Endothelial cell of umbilical vein (primary cell): ENCODE data around the gene LAMTOR2. TPM values are rescaled to one million over a fixed set of nuclear protein-coding genes. Genes with fewer than 3 reads are reported as not detected.
A peak's percentile ranks its signal among the peaks of the same experiment; 100 is the strongest.

Experiments used
- BruUV-seq: library from RNA; stranded (reverse); fragments of 400-500 nt; replicated peaks from 2 replicates; lab custom pipeline; 2021; lab: Mats Ljungman, UMichigan
- CTCF ChIA-PET: fragments of 300-600, 350-600 bp; sonication (Branson Sonifier 250); formaldehyde crosslinking; loops from one replicate; lab custom pipeline; 2021; ENCODE audit warnings: antibody characterized with exemption, inconsistent platforms; lab: Charles Lee
- POLR2A ChIA-PET: fragments of 300-600, 350-600 bp; sonication (Branson Sonifier 250); formaldehyde crosslinking; loops from one replicate; lab custom pipeline; 2021; ENCODE audit warnings: antibody characterized with exemption, inconsistent platforms; lab: Charles Lee
- DNase-seq: peaks from one replicate; pipeline ENCODE4 v3.0.0-alpha.2; 2011; ENCODE audit warnings: low read depth, low spot score
- FAIRE-seq: peaks from 2 replicates; lab custom pipeline; 2011; peaks lifted over from hg19 to GRCh38; lab: Jason Lieb, UNC
- H2AFZ ChIP-seq: 2 replicates; pipeline ENCODE4 v1.6.0; 2012; ENCODE audit warnings: low read depth, low read length, control low read depth, inconsistent platforms
- H3K27ac ChIP-seq: 2 replicates; pipeline ENCODE4 v1.5.1; 2011; ENCODE audit warnings: low read depth, mild to moderate bottlenecking, control low read depth, low read length, moderate library complexity; ENCODE audit not compliant: insufficient read depth
- H3K27me3 ChIP-seq, 2 experiments: 2 replicates each; pipeline versions ENCODE4 v1.6.0 to v1.6.1; 2011; ENCODE audit warnings: low read length in 2 of 2, mixed read lengths in 1 of 2; ENCODE audit not compliant: control insufficient read depth in 2 of 2, insufficient read depth in 2 of 2
- H3K36me3 ChIP-seq, 2 experiments: 2 replicates in 1 of 2; 3 replicates in 1 of 2; pipeline ENCODE4 v1.5.1; 2011; ENCODE audit warnings: low read length in 2 of 2, mild to moderate bottlenecking in 1 of 2, moderate library complexity in 1 of 2; ENCODE audit not compliant: control insufficient read depth in 2 of 2, insufficient read depth in 2 of 2; ENCODE audit errors: extremely low read depth in 1 of 2
- H3K4me1 ChIP-seq: 3 replicates; pipeline ENCODE4 v1.5.1; 2011; ENCODE audit warnings: mild to moderate bottlenecking, low read length; ENCODE audit not compliant: control insufficient read depth, insufficient read depth; ENCODE audit errors: extremely low read depth
- H3K4me2 ChIP-seq: 2 replicates; pipeline ENCODE4 v1.6.1; 2011; ENCODE audit warnings: low read length, control low read depth, mixed read lengths; ENCODE audit not compliant: insufficient read depth
- H3K4me3 ChIP-seq, 3 experiments: fragments of 200-600 bp in 1 of 3; sonication (generic), shearing (Covaris generic) in 1 of 3; replicated peaks in 1 of 3; 2 replicates each; pipeline ENCODE4 v1.5.1; 2011 to 2016; ENCODE audit warnings: control low read depth in 3 of 3, low read length in 3 of 3, mild to moderate bottlenecking in 2 of 3, inconsistent platforms in 1 of 3, low read depth in 1 of 3, moderate library complexity in 1 of 3; ENCODE audit not compliant: insufficient read depth in 1 of 3
- H3K79me2 ChIP-seq: 2 replicates; pipeline ENCODE4 v1.6.0; 2012; ENCODE audit warnings: low read length, inconsistent platforms; ENCODE audit not compliant: control insufficient read depth, insufficient read depth
- H3K9ac ChIP-seq: replicated peaks from 2 replicates; pipeline ENCODE3; 2011; ENCODE audit warnings: low read length, control low read depth; ENCODE audit not compliant: insufficient read depth; ENCODE audit errors: extremely low read depth
- H3K9me1 ChIP-seq: replicated peaks from 3 replicates; pipeline ENCODE4 v1.6.0; 2011; ENCODE audit warnings: mild to moderate bottlenecking, low read length; ENCODE audit not compliant: control insufficient read depth, insufficient read depth; ENCODE audit errors: extremely low read depth
- H3K9me3 ChIP-seq: replicated peaks from 2 replicates; pipeline ENCODE4 v1.5.1; 2012; ENCODE audit warnings: low read length, inconsistent platforms; ENCODE audit not compliant: control insufficient read depth, insufficient read depth
- H4K20me1 ChIP-seq: replicated peaks from 2 replicates; pipeline ENCODE3; 2011; ENCODE audit warnings: mild to moderate bottlenecking, low read length; ENCODE audit not compliant: control insufficient read depth, insufficient read depth; ENCODE audit errors: extremely low read depth
- EZH2 ChIP-seq: IDR thresholded peaks from 2 replicates; pipeline ENCODE4 v1.6.1; 2012; ENCODE audit warnings: borderline replicate concordance, low read depth, mild to moderate bottlenecking, moderate library complexity, low read length, inconsistent platforms; ENCODE audit not compliant: severe bottlenecking
- FOS ChIP-seq: IDR thresholded peaks from 2 replicates; pipeline ENCODE4 v1.6.1; 2011; ENCODE audit warnings: mild to moderate bottlenecking, low read length, moderate library complexity, borderline replicate concordance; ENCODE audit not compliant: insufficient read depth
- MYC ChIP-seq: IDR thresholded peaks from one replicate; pipeline ENCODE4 v1.6.1; 2011; ENCODE audit warnings: mild to moderate bottlenecking, low read depth, low read length
- POLR2A ChIP-seq: IDR thresholded peaks from 2 replicates; pipeline ENCODE4 v1.6.1; 2012; ENCODE audit warnings: low read depth, mild to moderate bottlenecking, control low read depth, low read length
- dilution Hi-C: fragments of 300-500 bp; cut with MboI; formaldehyde crosslinking; loops from one replicate; pipeline ENCODE4 v1.15.0; 2019; ENCODE audit warnings: low sequenced_read_pairs; ENCODE audit not compliant: extremely low pct_ligation_motif_present
- intact Hi-C: fragments of 100-400 bp; cut with micrococcal nuclease; formaldehyde crosslinking; loops from one replicate; pipeline ENCODE4 v1.10.0; 2022
- polyA plus RNA-seq, 4 experiments: library from polyadenylated mRNA; depleted of rRNA in 3 of 4; stranded (reverse) in 3 of 4; unstranded in 1 of 4; fragments of >200 nt; gene quantifications; 2 replicates each; pipeline versions ENCODE4 v1.2.1 to v1.2.3, GENCODE V29; 2011 to 2012; ENCODE audit warnings: missing spikeins in 1 of 4
- total RNA-seq: library from RNA; stranded (reverse); gene quantifications from 2 replicates; pipeline ENCODE4 v1.2.3, GENCODE V29; 2021
- TF ChIP-seq, protein P1 (sequence below): IDR thresholded peaks from 2 replicates; pipeline ENCODE4 v1.6.1; 2011; ENCODE audit not compliant: insufficient read depth, insufficient read length
- TF ChIP-seq, protein P2 (sequence below), 2 donors: IDR thresholded peaks; 1 replicate in 1 of 2; 2 replicates in 1 of 2; pipeline ENCODE4 v1.5.1; 2011; ENCODE audit warnings: low read length in 2 of 2, mild to moderate bottlenecking in 2 of 2, moderate library complexity in 2 of 2, control low read depth in 1 of 2, inconsistent platforms in 1 of 2, low read depth in 1 of 2; ENCODE audit not compliant: insufficient read depth in 1 of 2; ENCODE audit errors: extremely low read depth in 1 of 2

Gene LAMTOR2
- total and polyA plus RNA-seq, 2 donors (not counting 3 experiments of a cell fraction or from before 2014, with no cell fraction given) = 77.7 to 136 TPM

DNA sequence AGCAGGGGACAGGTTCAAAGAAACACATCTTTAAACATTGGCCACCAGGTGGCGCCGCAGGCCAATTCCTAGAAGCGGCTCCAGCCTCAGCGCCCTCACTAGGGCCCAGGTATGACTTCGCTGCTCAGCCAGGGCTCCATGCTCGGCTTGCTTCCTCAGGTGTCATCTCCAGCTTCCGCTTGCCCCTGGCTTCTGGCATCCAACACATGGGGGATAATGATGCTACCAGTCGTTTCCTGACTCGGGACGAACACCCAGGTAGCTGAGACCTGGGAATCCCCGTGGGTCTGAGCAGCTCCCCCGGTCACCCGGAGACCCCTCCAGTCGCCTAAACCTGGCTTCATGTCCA lies 36.2 kb downstream of the LAMTOR2 start:
- Histone ChIP-seq H3K9ac (no peak overlapping the region), H3K4me2 (no peak overlapping the region), H3K9me3 (no peaks in the 10 kb centered on the region), H2AFZ (no peak overlapping the region), H3K27me3 (no peaks in the 10 kb centered on the region), H3K36me3 (peaks cover 0 to 3% of the 10 kb centered on the region in 2 experiments), H3K79me2 (no peaks in the 10 kb centered on the region), H3K4me1 (peaks cover 14% of the 10 kb centered on the region), H3K4me3 (no peak overlapping the region), H3K9me1 (no peaks in the 10 kb centered on the region), H4K20me1 (no peaks in the 10 kb centered on the region), H3K27ac (no peak overlapping the region)
- no TSS peak for BruUV-seq
- ChIA-PET POLR2A (no interaction called here), CTCF (interaction anchor here (0.7 to 21.0 kb wide), 10 partner anchors 8 to 228 kb away, joined by 3 to 627 read pairs (median 6); no protein-coding TSS in a partner anchor)
- dilution Hi-C loops (no loop called here), intact Hi-C loops (loop anchor here (1.0 kb wide), 2 partner anchors 39 to 134 kb away; no protein-coding TSS in a partner anchor)
- FAIRE-seq (peak; percentile 92), DNase-seq (peak; percentile 74)
- TF ChIP-seq, protein P1, sequence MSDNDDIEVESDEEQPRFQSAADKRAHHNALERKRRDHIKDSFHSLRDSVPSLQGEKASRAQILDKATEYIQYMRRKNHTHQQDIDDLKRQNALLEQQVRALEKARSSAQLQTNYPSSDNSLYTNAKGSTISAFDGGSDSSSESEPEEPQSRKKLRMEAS = no peak
- no peak for TF ChIP-seq MYC
- TF ChIP-seq, protein P2, sequence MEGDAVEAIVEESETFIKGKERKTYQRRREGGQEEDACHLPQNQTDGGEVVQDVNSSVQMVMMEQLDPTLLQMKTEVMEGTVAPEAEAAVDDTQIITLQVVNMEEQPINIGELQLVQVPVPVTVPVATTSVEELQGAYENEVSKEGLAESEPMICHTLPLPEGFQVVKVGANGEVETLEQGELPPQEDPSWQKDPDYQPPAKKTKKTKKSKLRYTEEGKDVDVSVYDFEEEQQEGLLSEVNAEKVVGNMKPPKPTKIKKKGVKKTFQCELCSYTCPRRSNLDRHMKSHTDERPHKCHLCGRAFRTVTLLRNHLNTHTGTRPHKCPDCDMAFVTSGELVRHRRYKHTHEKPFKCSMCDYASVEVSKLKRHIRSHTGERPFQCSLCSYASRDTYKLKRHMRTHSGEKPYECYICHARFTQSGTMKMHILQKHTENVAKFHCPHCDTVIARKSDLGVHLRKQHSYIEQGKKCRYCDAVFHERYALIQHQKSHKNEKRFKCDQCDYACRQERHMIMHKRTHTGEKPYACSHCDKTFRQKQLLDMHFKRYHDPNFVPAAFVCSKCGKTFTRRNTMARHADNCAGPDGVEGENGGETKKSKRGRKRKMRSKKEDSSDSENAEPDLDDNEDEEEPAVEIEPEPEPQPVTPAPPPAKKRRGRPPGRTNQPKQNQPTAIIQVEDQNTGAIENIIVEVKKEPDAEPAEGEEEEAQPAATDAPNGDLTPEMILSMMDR (IDR thresholded peaks at IDR 0.05; ENCODE audit: extremely low read depth in 1 of 2, insufficient read depth in 1 of 2, low read depth in 1 of 2, low read length in 2 of 2) = peak; percentile 48 to 81

DNA sequence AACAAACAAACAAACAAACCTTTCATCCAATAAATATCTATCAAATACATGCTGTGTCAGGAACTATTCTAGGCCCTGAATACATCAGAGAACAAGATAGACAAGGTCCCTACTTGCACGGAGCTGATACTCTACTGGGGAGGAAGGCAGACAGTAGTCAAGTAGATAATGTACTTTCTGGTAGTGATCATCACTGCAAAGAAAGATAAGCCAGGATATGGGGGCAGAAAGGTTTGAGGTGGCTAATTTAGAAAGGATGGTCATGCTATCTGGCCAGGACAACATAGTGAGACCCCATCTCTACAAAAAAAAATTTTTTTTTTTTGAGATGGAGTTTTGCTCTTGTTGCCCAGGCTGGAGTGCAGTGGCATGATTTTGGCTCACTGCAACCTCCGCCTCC lies 37.0 kb downstream of the LAMTOR2 start:
- Histone ChIP-seq H3K36me3 (peaks cover 0 to 3% of the 10 kb centered on the region in 2 experiments), H3K27ac (no peak overlapping the region), H3K4me2 (no peak overlapping the region), H3K79me2 (no peaks in the 10 kb centered on the region), H3K9me1 (no peaks in the 10 kb centered on the region), H3K4me1 (peaks cover 14% of the 10 kb centered on the region), H2AFZ (no peak overlapping the region), H3K9me3 (no peaks in the 10 kb centered on the region), H4K20me1 (no peaks in the 10 kb centered on the region), H3K27me3 (no peaks in the 10 kb centered on the region), H3K4me3 (no peak overlapping the region), H3K9ac (no peak overlapping the region)
- dilution Hi-C loops (no loop called here), intact Hi-C loops (no loop called here)
- BruUV-seq = no TSS peak
- CTCF ChIA-PET = interaction anchor here (0.7 to 21.0 kb wide), 8 partner anchors 9 to 228 kb away, joined by 3 to 627 read pairs (median 6); no protein-coding TSS in a partner anchor
- FAIRE-seq (no peak), DNase-seq (no peak)
- TF ChIP-seq FOS (no peak), EZH2 (no peak), POLR2A (no peak), MYC (no peak)
- POLR2A ChIA-PET = no interaction called here
